ENCODE measurements around the gene C12orf54.
"Not testable (repeated sequence)": the region's sequence is repeated elsewhere in the genome, so short reads cannot be mapped to it uniquely, and the experiment has no call there.

The C12orf54 gene

GRCh38 chr12:48512855-48513254 lies 30.6 kb downstream of the C12orf54 start:
- DNase-seq, result no peak

- DNase-seq, result no peak
Observed at GRCh38 chr12:48514728-48515127, 32.4 kb downstream of the C12orf54 start.

- not testable (repeated sequence) for DNase-seq
Observed at GRCh38 chr12:48520381-48520780, 38.1 kb downstream of the C12orf54 start.

GRCh38 chr12:48525332-48525731 lies 43.0 kb downstream of the C12orf54 start, which contains the start of gene OR8S1:
TSS of gene OR8S1 (plus strand) at chr12:48525632. CDS start at chr12:48525632, 0 bp downstream.
- no peak for DNase-seq

- no peak for DNase-seq
Observed at GRCh38 chr12:48527891-48528670, 45.8 kb downstream of the C12orf54 start.

GRCh38 chr12:48532601-48533000 lies 50.3 kb downstream of the C12orf54 start:
- no peak for DNase-seq

- DNase-seq, result no peak
Observed at GRCh38 chr12:48536602-48537001, 54.3 kb downstream of the C12orf54 start.

- DNase-seq, result peak; percentile 4
Observed at GRCh38 chr12:48542300-48542928, 60.1 kb downstream of the C12orf54 start.

- DNase-seq, result no peak
Observed at GRCh38 chr12:48545833-48546469, 63.7 kb downstream of the C12orf54 start.

Data from CD4-positive, alpha-beta T cell treated with Interferon gamma for 1 hour (primary cell).